Peyer's patch (tissue), 4 donors: ENCODE results near the gene NFE2L2. TPM values are rescaled to one million over a fixed set of nuclear protein-coding genes. Genes with fewer than 3 reads are reported as not detected.

Experiments used
- DNase-seq, 3 donors: peaks; one replicate each; pipeline ENCODE4 v3.0.0-alpha.2; 2017 to 2019
- H3K27ac ChIP-seq, 4 donors: fragments of 200-600 bp; sonication (generic); one replicate each; pipeline ENCODE4 v1.5.1; 2016 to 2019
- H3K27me3 ChIP-seq, 2 donors: fragments of 200-600 bp; sonication (generic); one replicate each; pipeline ENCODE4 v1.5.1; 2019
- H3K36me3 ChIP-seq, 3 donors: fragments of 200-600 bp; sonication (generic); one replicate each; pipeline ENCODE4 v1.5.1; 2016 to 2019
- H3K4me1 ChIP-seq, 4 donors: fragments of 200-600 bp; sonication (generic); one replicate each; pipeline ENCODE4 v1.5.1; 2016 to 2019
- H3K4me3 ChIP-seq, 4 donors: fragments of 200-600 bp; sonication (generic); 1 replicate in 3 of 4; 2 replicates in 1 of 4; pipeline ENCODE4 v1.5.1; 2016 to 2019; ENCODE audit warnings: mild to moderate bottlenecking in 1 of 4
- H3K9me3 ChIP-seq, 4 donors: fragments of 200-600 bp; sonication (generic); one replicate each; pipeline ENCODE4 v1.5.1; 2016 to 2019; ENCODE audit warnings: mild to moderate bottlenecking in 1 of 4
- POLR2A ChIP-seq, 2 donors: fragments of 450-650 bp; IDR thresholded peaks; one replicate each; pipeline ENCODE4 v1.5.1; 2017; ENCODE audit warnings: antibody characterized with exemption in 2 of 2, mild to moderate bottlenecking in 2 of 2, moderate library complexity in 2 of 2
- total RNA-seq, 4 donors: library from RNA; depleted of rRNA; stranded (reverse); fragments of >200 nt; gene quantifications; one replicate each; pipeline ENCODE4 v1.1.0, GENCODE V29; 2016
- TF ChIP-seq, protein P1 (sequence below), 6 experiments: fragments of 450-650 bp in 4 of 6; fragments of 200-600 bp in 2 of 6; sonication (generic) in 1 of 6; IDR thresholded peaks; one replicate each; pipeline ENCODE4 v1.5.1; 2017 to 2019; ENCODE audit warnings: antibody characterized with exemption in 6 of 6, mild to moderate bottlenecking in 3 of 6, moderate library complexity in 1 of 6

NFE2L2 gene
- total RNA-seq, 4 donors from 2014 or later = 85.3 to 162 (median 108) TPM

DNA sequence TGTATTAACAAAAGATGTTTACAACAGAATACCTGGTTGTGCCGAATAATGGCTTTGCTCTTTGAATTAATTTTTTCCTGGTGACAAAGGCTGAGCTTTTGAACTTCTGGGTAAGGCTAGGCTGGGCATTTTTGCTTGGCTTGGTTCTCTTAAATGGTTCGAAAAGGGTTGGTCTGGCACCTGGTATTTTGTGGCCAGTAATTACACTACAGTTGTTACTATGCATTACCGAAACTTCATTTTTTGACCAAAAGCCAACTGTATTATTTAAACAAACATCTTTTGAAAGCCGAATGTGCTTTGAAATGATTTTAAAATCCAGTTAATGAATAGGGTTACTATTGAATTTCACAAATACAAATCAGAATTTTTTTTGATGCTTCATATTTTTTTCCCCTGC lies 19.4 kb upstream of the NFE2L2 start:
- no peak overlapping the region for H3K4me3 ChIP-seq
- H3K36me3 ChIP-seq = no peaks in the 10 kb centered on the region
- H3K27ac ChIP-seq = no peak overlapping the region
- no peaks in the 10 kb centered on the region for H3K9me3 ChIP-seq
- no peaks in the 10 kb centered on the region for H3K27me3 ChIP-seq
- no peak for DNase-seq
- TF ChIP-seq POLR2A (IDR thresholded peaks at IDR 0.05) = no peak
- TF ChIP-seq, protein P1, sequence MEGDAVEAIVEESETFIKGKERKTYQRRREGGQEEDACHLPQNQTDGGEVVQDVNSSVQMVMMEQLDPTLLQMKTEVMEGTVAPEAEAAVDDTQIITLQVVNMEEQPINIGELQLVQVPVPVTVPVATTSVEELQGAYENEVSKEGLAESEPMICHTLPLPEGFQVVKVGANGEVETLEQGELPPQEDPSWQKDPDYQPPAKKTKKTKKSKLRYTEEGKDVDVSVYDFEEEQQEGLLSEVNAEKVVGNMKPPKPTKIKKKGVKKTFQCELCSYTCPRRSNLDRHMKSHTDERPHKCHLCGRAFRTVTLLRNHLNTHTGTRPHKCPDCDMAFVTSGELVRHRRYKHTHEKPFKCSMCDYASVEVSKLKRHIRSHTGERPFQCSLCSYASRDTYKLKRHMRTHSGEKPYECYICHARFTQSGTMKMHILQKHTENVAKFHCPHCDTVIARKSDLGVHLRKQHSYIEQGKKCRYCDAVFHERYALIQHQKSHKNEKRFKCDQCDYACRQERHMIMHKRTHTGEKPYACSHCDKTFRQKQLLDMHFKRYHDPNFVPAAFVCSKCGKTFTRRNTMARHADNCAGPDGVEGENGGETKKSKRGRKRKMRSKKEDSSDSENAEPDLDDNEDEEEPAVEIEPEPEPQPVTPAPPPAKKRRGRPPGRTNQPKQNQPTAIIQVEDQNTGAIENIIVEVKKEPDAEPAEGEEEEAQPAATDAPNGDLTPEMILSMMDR (IDR thresholded peaks at IDR 0.05) = no peak
- peaks cover 0 to 12% (median 0%) of the 10 kb centered on the region in 4 donors for H3K4me1 ChIP-seq

DNA sequence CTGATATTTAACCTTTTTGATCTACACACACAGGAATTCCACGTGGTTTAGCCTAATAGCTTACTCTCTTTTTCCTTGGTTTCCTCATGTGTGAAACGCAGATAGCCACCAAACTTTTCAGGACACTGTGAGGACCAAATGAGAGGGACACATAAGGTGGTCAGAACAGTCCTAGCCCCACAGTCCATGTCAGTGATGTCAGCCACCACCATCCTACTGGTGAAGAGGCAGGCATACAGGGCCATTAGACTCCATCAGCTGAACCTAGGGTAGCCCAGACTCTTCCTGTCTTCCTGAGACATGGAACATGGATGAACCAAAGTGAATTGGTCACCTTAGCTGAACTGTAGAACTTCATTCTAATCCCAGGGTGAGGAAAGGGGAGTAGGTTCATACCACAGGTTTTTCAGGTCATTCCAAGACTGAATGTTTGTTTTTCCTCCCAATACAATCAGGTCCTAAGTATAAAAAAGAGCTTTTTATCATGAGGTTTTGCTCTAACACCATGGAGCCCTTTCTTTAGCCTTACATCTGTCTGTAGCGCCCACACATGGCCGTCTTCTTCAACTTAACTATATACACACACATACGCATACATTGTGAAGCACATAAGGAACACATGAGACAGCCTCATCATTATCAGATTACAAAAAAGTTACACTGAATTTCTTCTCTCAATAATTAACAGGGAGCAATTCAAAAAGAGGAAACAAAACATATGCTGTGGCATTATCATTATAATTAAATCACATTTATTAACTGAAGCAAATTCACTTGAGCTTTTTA lies 18.5 kb upstream of the NFE2L2 start:
- H3K27ac ChIP-seq = no peak overlapping the region
- H3K4me1 ChIP-seq = peaks cover 0 to 12% (median 0%) of the 10 kb centered on the region in 4 donors
- no peak for TF ChIP-seq POLR2A (IDR thresholded peaks at IDR 0.05)
- TF ChIP-seq, protein P1 (IDR thresholded peaks at IDR 0.05) = no peak
- H3K36me3 ChIP-seq = no peaks in the 10 kb centered on the region
- H3K27me3 ChIP-seq = no peaks in the 10 kb centered on the region
- no peak for DNase-seq
- H3K4me3 ChIP-seq = no peak overlapping the region
- H3K9me3 ChIP-seq = no peaks in the 10 kb centered on the region

DNA sequence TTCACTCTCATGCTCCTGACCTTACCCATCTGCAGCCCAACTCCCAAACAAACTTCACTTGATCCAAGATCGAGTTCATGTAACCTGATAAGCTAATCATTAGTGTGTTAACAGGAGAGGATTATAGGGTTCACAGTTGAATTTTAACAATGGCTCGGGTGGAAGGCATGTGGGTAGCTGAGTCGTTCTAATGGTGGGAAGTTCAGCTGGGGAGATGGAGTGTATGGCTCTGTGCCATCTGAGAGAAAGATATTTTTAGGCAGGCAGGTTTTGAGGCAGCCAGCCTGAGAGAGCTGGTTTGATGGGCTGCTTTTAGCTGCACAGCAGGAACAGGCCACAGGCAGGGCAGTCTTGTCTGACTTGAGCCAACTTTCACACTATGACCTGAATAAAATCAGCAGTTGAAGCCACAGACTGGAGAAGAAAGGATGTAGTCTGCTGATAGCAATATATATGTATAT lies 17.7 kb upstream of the NFE2L2 start:
- Histone ChIP-seq H3K4me1 (peaks cover 0 to 12% (median 0%) of the 10 kb centered on the region in 4 donors), H3K27me3 (no peaks in the 10 kb centered on the region), H3K9me3 (no peaks in the 10 kb centered on the region), H3K4me3 (no peak overlapping the region), H3K27ac (no peak overlapping the region), H3K36me3 (no peaks in the 10 kb centered on the region)
- TF ChIP-seq POLR2A (IDR thresholded peaks at IDR 0.05) = no peak
- TF ChIP-seq, protein P1 (IDR thresholded peaks at IDR 0.05) = no peak
- no peak for DNase-seq

DNA sequence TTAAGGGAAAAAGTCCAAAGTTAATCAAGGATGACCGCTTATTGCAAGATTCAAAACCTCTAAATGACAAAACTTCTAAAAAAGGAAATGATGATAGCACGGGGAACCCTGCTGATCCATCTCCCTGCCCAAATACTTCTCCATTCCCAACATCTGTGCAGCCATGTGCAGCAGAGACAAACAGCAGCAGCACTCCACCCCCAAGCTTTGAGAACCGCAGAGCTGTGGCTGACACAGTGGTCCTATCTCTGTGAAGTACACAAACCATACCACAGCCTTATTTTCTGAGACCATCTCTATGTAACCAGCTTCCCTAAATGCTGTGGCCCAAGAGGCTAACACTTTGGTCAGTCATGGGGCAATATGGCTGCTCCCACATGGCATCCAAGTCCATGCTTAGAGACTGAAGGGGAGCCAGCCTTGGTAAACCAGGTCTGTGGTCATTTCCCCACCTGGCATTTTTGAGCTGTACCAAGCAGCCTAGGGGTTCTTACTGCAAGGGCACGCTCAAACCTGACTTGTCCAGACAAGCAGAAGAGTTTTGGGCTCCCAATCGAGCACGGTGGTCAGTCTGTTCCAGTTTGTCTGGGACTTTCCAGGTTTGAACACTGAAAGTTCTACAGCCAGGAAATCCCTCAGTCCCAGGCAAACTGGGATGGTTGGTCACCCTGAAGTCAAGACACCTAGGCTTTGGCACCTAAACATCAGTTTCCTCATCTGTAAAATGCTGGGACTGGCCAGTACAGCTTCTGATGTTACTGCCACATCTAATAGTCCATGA lies 17.1 kb upstream of the NFE2L2 start:
- no peaks in the 10 kb centered on the region for H3K27me3 ChIP-seq
- TF ChIP-seq, protein P1 (IDR thresholded peaks at IDR 0.05) = no peak
- TF ChIP-seq POLR2A (IDR thresholded peaks at IDR 0.05) = no peak
- H3K4me3 ChIP-seq = no peak overlapping the region
- H3K4me1 ChIP-seq = peaks cover 0 to 12% (median 0%) of the 10 kb centered on the region in 4 donors
- no peak overlapping the region for H3K27ac ChIP-seq
- no peaks in the 10 kb centered on the region for H3K9me3 ChIP-seq
- H3K36me3 ChIP-seq = no peaks in the 10 kb centered on the region
- peak in 1 of 3 donors; percentile 58 for DNase-seq

DNA sequence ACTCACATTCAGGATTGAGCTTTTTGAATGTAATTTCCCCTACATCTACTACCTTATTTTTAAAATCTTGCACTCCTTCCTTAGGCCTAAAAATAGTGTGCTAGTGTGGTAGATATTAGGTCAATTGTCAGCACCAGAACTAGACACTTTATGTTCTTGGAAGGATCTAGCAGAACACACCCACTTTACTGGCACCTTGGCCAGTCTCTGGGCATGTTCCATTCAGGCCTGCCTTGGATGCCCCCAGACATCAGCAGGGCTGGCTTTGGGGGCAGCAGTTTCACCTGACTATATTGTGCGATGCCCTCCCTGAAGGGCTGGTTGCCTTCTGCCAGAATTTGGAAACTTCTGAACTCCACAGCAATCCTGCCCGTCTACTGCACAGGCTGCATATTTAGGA lies 15.3 kb upstream of the NFE2L2 start:
- no peak for DNase-seq
- Histone ChIP-seq H3K4me1 (peaks cover 0 to 13% (median 0%) of the 10 kb centered on the region in 4 donors), H3K27me3 (no peaks in the 10 kb centered on the region), H3K36me3 (no peaks in the 10 kb centered on the region), H3K4me3 (no peak overlapping the region), H3K27ac (no peak overlapping the region), H3K9me3 (no peaks in the 10 kb centered on the region)
- TF ChIP-seq POLR2A (IDR thresholded peaks at IDR 0.05) = no peak
- TF ChIP-seq, protein P1 (IDR thresholded peaks at IDR 0.05) = no peak
